ENCODE results near the gene EPB41.

Gene EPB41

DNA sequence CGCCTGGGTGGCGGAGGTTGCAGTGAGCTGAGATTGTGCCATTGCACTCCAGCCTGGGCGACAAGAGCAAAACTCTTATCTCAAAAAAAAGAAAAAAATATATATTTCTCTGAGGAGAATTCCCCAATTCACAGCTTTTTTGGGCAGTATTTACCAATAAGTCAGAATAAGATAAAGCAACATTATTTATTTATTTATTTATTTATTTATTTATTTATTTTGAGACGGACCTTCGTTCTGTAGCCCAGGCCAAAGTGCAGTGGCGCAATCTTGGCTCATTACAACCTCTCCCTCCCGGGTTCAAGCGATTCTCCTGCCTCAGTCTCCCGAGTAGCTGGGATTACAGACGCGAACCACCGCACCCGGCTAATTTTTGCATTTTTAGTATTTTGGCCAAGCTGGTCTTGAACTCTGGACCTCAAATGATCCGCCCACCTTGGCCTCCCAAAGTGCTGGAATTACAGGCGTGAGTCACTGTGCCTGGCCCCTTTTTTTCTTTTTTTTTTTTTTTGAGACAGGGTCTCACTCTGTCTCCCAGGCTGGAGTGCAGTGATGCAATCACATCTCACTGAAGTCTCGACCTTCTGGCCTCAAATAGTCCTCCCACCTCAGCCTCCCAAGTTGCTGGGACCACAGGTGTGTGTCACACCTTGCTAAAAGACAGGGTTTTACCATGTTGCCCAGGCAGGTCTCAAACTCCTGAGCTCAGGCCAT, 165.7 kb downstream of the EPB41 start (continued):
- TF ChIP-seq, protein P1, sequence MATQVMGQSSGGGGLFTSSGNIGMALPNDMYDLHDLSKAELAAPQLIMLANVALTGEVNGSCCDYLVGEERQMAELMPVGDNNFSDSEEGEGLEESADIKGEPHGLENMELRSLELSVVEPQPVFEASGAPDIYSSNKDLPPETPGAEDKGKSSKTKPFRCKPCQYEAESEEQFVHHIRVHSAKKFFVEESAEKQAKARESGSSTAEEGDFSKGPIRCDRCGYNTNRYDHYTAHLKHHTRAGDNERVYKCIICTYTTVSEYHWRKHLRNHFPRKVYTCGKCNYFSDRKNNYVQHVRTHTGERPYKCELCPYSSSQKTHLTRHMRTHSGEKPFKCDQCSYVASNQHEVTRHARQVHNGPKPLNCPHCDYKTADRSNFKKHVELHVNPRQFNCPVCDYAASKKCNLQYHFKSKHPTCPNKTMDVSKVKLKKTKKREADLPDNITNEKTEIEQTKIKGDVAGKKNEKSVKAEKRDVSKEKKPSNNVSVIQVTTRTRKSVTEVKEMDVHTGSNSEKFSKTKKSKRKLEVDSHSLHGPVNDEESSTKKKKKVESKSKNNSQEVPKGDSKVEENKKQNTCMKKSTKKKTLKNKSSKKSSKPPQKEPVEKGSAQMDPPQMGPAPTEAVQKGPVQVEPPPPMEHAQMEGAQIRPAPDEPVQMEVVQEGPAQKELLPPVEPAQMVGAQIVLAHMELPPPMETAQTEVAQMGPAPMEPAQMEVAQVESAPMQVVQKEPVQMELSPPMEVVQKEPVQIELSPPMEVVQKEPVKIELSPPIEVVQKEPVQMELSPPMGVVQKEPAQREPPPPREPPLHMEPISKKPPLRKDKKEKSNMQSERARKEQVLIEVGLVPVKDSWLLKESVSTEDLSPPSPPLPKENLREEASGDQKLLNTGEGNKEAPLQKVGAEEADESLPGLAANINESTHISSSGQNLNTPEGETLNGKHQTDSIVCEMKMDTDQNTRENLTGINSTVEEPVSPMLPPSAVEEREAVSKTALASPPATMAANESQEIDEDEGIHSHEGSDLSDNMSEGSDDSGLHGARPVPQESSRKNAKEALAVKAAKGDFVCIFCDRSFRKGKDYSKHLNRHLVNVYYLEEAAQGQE (tag by site-specific recombination; IDR thresholded peaks at IDR 0.05): peak; percentile 54; the same call in 1 of the 2 replicates
- peak; percentile 50; the same call in 1 of the 2 replicates for TF ChIP-seq ZNF629 (tag by site-specific recombination; IDR thresholded peaks at IDR 0.05)
- TF ChIP-seq ZBTB8A (tag by site-specific recombination; IDR thresholded peaks at IDR 0.05): peak; percentile 64
- peak; percentile 74 for TF ChIP-seq ZNF433 (tag by site-specific recombination; IDR thresholded peaks at IDR 0.05; ENCODE audit: low read depth)
- TF ChIP-seq EGR2 (tag by site-specific recombination; IDR thresholded peaks at IDR 0.05; ENCODE audit: low read depth): peak; percentile 38; the same call in 1 of the 2 replicates
- TF ChIP-seq ZNF555 (tag by site-specific recombination; conservative IDR thresholded peaks at IDR 0.05): peak; percentile 63
- TF ChIP-seq, protein P2, sequence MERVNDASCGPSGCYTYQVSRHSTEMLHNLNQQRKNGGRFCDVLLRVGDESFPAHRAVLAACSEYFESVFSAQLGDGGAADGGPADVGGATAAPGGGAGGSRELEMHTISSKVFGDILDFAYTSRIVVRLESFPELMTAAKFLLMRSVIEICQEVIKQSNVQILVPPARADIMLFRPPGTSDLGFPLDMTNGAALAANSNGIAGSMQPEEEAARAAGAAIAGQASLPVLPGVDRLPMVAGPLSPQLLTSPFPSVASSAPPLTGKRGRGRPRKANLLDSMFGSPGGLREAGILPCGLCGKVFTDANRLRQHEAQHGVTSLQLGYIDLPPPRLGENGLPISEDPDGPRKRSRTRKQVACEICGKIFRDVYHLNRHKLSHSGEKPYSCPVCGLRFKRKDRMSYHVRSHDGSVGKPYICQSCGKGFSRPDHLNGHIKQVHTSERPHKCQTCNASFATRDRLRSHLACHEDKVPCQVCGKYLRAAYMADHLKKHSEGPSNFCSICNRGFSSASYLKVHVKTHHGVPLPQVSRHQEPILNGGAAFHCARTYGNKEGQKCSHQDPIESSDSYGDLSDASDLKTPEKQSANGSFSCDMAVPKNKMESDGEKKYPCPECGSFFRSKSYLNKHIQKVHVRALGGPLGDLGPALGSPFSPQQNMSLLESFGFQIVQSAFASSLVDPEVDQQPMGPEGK (tag by site-specific recombination; IDR thresholded peaks at IDR 0.05): 0 out of 2 replicates have a peak, but pooled peaks have one; percentile 13
- peak; percentile 31; the same call in 1 of the 2 replicates for TF ChIP-seq ZNF791 (tag by site-specific recombination; IDR thresholded peaks at IDR 0.05)
- 0 out of 2 replicates have a peak, but pooled peaks have one; percentile 42 for TF ChIP-seq ZXDB (tag by site-specific recombination; IDR thresholded peaks at IDR 0.05)
- peak; percentile 55 for TF ChIP-seq ZNF510 (tag by site-specific recombination; IDR thresholded peaks at IDR 0.05; ENCODE audit: insufficient replicate concordance)
- 0 out of 2 replicates have a peak, but pooled peaks have one; percentile 36 for TF ChIP-seq ZNF664 (tag by site-specific recombination; IDR thresholded peaks at IDR 0.05)
- TF ChIP-seq ZNF140 (tag by site-specific recombination; IDR thresholded peaks at IDR 0.05): peak; percentile 62; the same call in 1 of the 2 replicates
- peak; percentile 77 for TF ChIP-seq ZNF560 (tag by site-specific recombination; IDR thresholded peaks at IDR 0.05; ENCODE audit: borderline replicate concordance)
- peak; percentile 55; the same call in 1 of the 2 replicates for TF ChIP-seq ZNF558 (tag by site-specific recombination; IDR thresholded peaks at IDR 0.05)

DNA sequence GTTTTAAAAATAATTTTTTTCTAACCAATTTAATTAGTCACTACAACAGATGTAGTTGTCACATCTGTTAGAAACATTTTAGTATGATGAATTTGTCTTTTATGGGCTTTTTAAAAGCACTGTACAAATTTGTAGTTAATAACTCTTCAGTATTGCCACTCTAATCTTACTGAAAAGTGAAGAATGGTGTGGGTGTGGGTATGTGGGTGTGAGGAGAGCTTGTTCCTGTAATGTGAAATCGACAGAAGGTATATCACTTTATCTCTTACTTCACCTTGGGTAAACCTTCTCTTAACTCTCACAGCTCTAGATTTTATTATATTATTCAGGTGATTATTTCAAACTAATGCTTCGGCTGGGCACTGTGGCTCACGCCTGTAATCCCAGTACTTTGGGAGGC, 166.8 kb downstream of the EPB41 start:
- POLR2A ChIA-PET: no interaction called here
- TF ChIP-seq ZNF510 (tag by site-specific recombination; IDR thresholded peaks at IDR 0.05; ENCODE audit: insufficient replicate concordance) (no peak), ZNF707 (tag by site-specific recombination; IDR thresholded peaks at IDR 0.05) (no peak), EGR2 (tag by site-specific recombination; IDR thresholded peaks at IDR 0.05; ENCODE audit: low read depth) (peak; percentile 81), MYNN (tag by site-specific recombination; IDR thresholded peaks at IDR 0.05; ENCODE audit: borderline replicate concordance) (no peak), ZFHX2 (tag by site-specific recombination; conservative IDR thresholded peaks at IDR 0.05) (peak; percentile 80), ZNF768 (tag by site-specific recombination; IDR thresholded peaks at IDR 0.05) (no peak)
- TF ChIP-seq, protein P3, sequence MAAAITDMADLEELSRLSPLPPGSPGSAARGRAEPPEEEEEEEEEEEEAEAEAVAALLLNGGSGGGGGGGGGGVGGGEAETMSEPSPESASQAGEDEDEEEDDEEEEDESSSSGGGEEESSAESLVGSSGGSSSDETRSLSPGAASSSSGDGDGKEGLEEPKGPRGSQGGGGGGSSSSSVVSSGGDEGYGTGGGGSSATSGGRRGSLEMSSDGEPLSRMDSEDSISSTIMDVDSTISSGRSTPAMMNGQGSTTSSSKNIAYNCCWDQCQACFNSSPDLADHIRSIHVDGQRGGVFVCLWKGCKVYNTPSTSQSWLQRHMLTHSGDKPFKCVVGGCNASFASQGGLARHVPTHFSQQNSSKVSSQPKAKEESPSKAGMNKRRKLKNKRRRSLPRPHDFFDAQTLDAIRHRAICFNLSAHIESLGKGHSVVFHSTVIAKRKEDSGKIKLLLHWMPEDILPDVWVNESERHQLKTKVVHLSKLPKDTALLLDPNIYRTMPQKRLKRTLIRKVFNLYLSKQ (tag by site-specific recombination; IDR thresholded peaks at IDR 0.05; ENCODE audit: borderline replicate concordance): no peak
- TF ChIP-seq, protein P4, sequence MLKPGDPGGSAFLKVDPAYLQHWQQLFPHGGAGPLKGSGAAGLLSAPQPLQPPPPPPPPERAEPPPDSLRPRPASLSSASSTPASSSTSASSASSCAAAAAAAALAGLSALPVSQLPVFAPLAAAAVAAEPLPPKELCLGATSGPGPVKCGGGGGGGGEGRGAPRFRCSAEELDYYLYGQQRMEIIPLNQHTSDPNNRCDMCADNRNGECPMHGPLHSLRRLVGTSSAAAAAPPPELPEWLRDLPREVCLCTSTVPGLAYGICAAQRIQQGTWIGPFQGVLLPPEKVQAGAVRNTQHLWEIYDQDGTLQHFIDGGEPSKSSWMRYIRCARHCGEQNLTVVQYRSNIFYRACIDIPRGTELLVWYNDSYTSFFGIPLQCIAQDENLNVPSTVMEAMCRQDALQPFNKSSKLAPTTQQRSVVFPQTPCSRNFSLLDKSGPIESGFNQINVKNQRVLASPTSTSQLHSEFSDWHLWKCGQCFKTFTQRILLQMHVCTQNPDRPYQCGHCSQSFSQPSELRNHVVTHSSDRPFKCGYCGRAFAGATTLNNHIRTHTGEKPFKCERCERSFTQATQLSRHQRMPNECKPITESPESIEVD (tag by site-specific recombination; IDR thresholded peaks at IDR 0.05): peak; percentile 33; the same call in 1 of the 2 replicates
- Histone ChIP-seq H3K4me1 (ENCODE audit: control insufficient read depth, insufficient read depth, low read length) (peaks cover 15% of the 10 kb centered on the region), H3K9me3 (ENCODE audit: control insufficient read depth, insufficient read depth, low read depth, low read length) (no peaks in the 10 kb centered on the region), H3K4me3 (ENCODE audit: low read depth, low read length) (no peak overlapping the region), H3K27ac (ENCODE audit: extremely low read depth, low read depth, low read length) (no peak overlapping the region), H3K36me3 (ENCODE audit: control insufficient read depth in 2 of 2, insufficient read depth in 1 of 2, low read length in 2 of 2) (no peaks in the 10 kb centered on the region; a peak in 1 of 3 replicates)
- CTCF ChIA-PET: interaction anchor here (0.6 kb wide), 1 partner anchor 77 kb away, joined by 3 read pairs; no protein-coding TSS in a partner anchor
